Measurements from ENCODE around the gene CARNS1.

The CARNS1 gene

DNA sequence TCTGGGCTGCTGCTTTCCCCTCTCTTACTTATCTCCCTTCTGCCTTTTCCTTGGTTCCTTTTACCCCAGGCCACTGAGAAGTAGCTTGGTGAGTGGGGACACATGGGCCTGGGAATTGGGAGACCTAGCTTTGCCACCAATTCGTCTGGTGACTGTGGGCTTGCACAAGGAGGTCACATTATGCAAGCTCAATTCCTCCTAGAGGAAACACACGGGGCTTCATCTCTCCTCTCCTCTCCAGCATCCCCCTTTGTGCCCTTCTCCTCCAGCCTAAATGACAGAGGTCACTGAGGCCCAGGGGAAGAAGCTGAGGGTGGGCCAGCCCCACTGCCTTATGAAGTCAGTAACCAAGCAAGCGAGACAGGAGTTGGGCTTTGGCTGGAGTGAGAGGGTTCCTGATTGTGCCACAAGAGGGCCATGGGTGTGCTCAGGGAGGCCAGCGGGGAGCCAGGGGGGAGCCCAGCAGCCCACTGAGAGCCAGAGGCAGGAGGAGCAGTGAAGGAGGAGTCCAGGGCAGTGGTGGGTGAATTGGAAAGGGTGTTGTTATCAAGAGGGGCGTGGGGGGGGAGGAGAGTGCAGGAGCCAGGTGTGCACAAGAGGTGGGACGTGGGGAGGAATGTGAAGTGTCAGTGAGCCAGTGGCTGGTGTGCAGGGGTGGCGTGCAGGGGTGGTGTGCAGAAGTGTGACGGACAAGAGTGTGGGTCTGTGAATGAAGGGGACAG lies 44.1 kb upstream of the CARNS1 start:
- H3K79me2 ChIP-seq (ENCODE audit: insufficient read depth, low read length), result no peaks in the 10 kb centered on the region
- no peaks in the 10 kb centered on the region for H4K20me1 ChIP-seq (ENCODE audit: low read depth, low read length)
- no peaks in the 10 kb centered on the region for H3K9me2 ChIP-seq (replicated peaks; ENCODE audit: insufficient read depth, low read length)
- no peak overlapping the region for H3K27ac ChIP-seq (ENCODE audit: low read depth, low read length)
- H3K4me3 ChIP-seq (ENCODE audit: insufficient read depth, low read length, poor library complexity, severe bottlenecking), result no peak overlapping the region
- no peaks in the 10 kb centered on the region for H3K9me3 ChIP-seq (ENCODE audit: insufficient read depth, low read length)
- H3K27me3 ChIP-seq (ENCODE audit: low read length), result no peaks in the 10 kb centered on the region
- no peaks in the 10 kb centered on the region for H3F3A ChIP-seq (ENCODE audit: insufficient read depth)
- no peak overlapping the region for H3K4me2 ChIP-seq (ENCODE audit: low read depth, low read length, poor library complexity, severe bottlenecking)
- no peaks in the 10 kb centered on the region for H3K36me3 ChIP-seq (ENCODE audit: low read length)
- H2AFZ ChIP-seq (ENCODE audit: low read depth, low read length, severe bottlenecking), result no peak overlapping the region
- peak; percentile 31 for TF ChIP-seq CTCF (IDR thresholded peaks at IDR 0.05; ENCODE audit: insufficient read depth, low read length, poor library complexity, severe bottlenecking)
- no peak for TF ChIP-seq EZH2phosphoT487 (conservative IDR thresholded peaks at IDR 0.05; ENCODE audit: low read length)
- H3K9ac ChIP-seq (ENCODE audit: low read length), result no peak overlapping the region

GRCh38 chr11:67371911-67372320 lies 43.6 kb upstream of the CARNS1 start:
- Histone ChIP-seq H3K9me2 (replicated peaks; ENCODE audit: insufficient read depth, low read length) (no peaks in the 10 kb centered on the region), H3K36me3 (ENCODE audit: low read length) (no peaks in the 10 kb centered on the region), H3K9me3 (ENCODE audit: insufficient read depth, low read length) (no peaks in the 10 kb centered on the region), H3K27ac (ENCODE audit: low read depth, low read length) (no peak overlapping the region), H4K20me1 (ENCODE audit: low read depth, low read length) (no peaks in the 10 kb centered on the region), H3K4me3 (ENCODE audit: insufficient read depth, low read length, poor library complexity, severe bottlenecking) (no peak overlapping the region), H3K9ac (ENCODE audit: low read length) (no peak overlapping the region), H3K27me3 (ENCODE audit: low read length) (no peaks in the 10 kb centered on the region), H2AFZ (ENCODE audit: low read depth, low read length, severe bottlenecking) (no peak overlapping the region), H3K79me2 (ENCODE audit: insufficient read depth, low read length) (no peaks in the 10 kb centered on the region), H3F3A (ENCODE audit: insufficient read depth) (no peaks in the 10 kb centered on the region), H3K4me2 (ENCODE audit: low read depth, low read length, poor library complexity, severe bottlenecking) (no peak overlapping the region)
- no peak for TF ChIP-seq EZH2phosphoT487 (conservative IDR thresholded peaks at IDR 0.05; ENCODE audit: low read length)
- TF ChIP-seq CTCF (IDR thresholded peaks at IDR 0.05; ENCODE audit: insufficient read depth, low read length, poor library complexity, severe bottlenecking), result no peak

- H3K36me3 ChIP-seq (ENCODE audit: low read length), result no peaks in the 10 kb centered on the region
- peak overlapping the region; percentile 60 for H3K9ac ChIP-seq (ENCODE audit: low read length)
- H4K20me1 ChIP-seq (ENCODE audit: low read depth, low read length), result no peaks in the 10 kb centered on the region
- no peaks in the 10 kb centered on the region for H3F3A ChIP-seq (ENCODE audit: insufficient read depth)
- H3K27ac ChIP-seq (ENCODE audit: low read depth, low read length), result no peak overlapping the region
- H2AFZ ChIP-seq (ENCODE audit: low read depth, low read length, severe bottlenecking), result no peak overlapping the region
- no peaks in the 10 kb centered on the region for H3K79me2 ChIP-seq (ENCODE audit: insufficient read depth, low read length)
- peak overlapping the region; percentile 55 for H3K4me3 ChIP-seq (ENCODE audit: insufficient read depth, low read length, poor library complexity, severe bottlenecking)
- H3K27me3 ChIP-seq (ENCODE audit: low read length), result no peaks in the 10 kb centered on the region
- TF ChIP-seq EZH2phosphoT487 (conservative IDR thresholded peaks at IDR 0.05; ENCODE audit: low read length), result no peak
- TF ChIP-seq CTCF (IDR thresholded peaks at IDR 0.05; ENCODE audit: insufficient read depth, low read length, poor library complexity, severe bottlenecking), result no peak
- peak overlapping the region; percentile 62 for H3K4me2 ChIP-seq (ENCODE audit: low read depth, low read length, poor library complexity, severe bottlenecking)
- H3K9me3 ChIP-seq (ENCODE audit: insufficient read depth, low read length), result no peaks in the 10 kb centered on the region
- H3K9me2 ChIP-seq (replicated peaks; ENCODE audit: insufficient read depth, low read length), result no peaks in the 10 kb centered on the region
These were observed 43.0 kb upstream of the CARNS1 start for GRCh38 chr11:67372321-67372992.

Measured in SU-DHL-6 (cell line).